ENCODE data around the gene PCCA.
A peak's percentile ranks its signal among the peaks of the same experiment; 100 is the strongest.

PCCA gene

DNA sequence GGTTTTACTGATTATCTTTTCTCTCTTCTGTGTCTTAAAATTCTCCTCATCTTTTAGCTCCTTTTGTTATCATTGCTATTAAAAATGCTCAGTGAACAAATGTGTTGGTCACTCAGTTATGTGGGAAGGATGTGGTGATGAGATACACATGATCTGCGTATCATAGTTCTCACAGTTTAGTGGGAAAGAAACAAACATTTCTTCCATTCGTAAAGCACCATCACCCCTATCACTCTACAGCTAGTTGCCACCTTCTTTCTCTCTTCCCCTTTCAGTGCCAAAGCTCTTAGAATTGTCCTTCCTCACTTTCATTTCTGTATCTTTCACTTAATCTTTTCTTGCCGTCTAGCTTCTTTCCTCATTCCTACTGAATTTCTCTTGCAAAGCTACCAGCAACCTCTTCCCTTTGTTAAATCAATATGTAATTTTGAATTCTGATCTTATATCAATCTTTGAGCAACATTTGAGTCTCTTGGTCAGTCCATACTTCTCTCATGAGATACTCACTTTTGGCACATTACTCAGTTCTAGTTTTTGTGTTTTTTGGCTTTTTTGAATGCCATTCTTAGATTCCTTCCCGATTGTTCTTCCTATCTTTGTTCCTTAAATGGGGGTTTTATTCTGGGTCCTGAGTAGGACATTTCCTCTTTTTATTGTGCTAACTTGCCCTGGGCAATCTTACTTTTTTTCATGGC lies 122.3 kb downstream of the PCCA start:
- Histone ChIP-seq H4K91ac (ENCODE audit: low read depth, low read length) (no peak overlapping the region), H3K36me3 (ENCODE audit: control insufficient read depth in 1 of 2, insufficient read depth in 2 of 2, low read length in 2 of 2) (peaks cover 0 to 8% of the 10 kb centered on the region in 2 experiments), H3K4me2 (ENCODE audit: low read length) (no peak overlapping the region), H3K4ac (ENCODE audit: low read depth, low read length) (no peak overlapping the region), H2AK5ac (ENCODE audit: low read length) (no peak overlapping the region), H3K4me1 (ENCODE audit: control insufficient read depth in 1 of 2, insufficient read depth in 2 of 2, low read length in 2 of 2) (no peaks in the 10 kb centered on the region), H3K27me3 (ENCODE audit: insufficient read depth, low read length) (no peaks in the 10 kb centered on the region), H3K14ac (ENCODE audit: low read length) (no peak overlapping the region), H3K79me2 (ENCODE audit: control insufficient read depth, insufficient read depth, low read length, poor library complexity) (no peaks in the 10 kb centered on the region), H3K27ac (ENCODE audit: low read depth, low read length) (no peak overlapping the region), H4K12ac (ENCODE audit: low read depth, low read length) (no peak overlapping the region), H2BK120ac (ENCODE audit: insufficient read depth, low read length, poor library complexity) (no peak overlapping the region), H3K9me3 (ENCODE audit: insufficient read depth, low read depth, low read length) (no peaks in the 10 kb centered on the region), H3K4me3 (ENCODE audit: low read depth, low read length) (no peak overlapping the region), H3K18ac (ENCODE audit: low read length) (no peak overlapping the region), H4K8ac (ENCODE audit: low read depth, low read length) (no peak overlapping the region), H3K9ac (ENCODE audit: low read length) (no peak overlapping the region), H2BK12ac (ENCODE audit: low read length) (no peak overlapping the region), H3K23ac (ENCODE audit: low read length) (no peak overlapping the region), H3K79me1 (ENCODE audit: low read length) (no peaks in the 10 kb centered on the region), H2AFZ (ENCODE audit: insufficient read depth, low read length, poor library complexity) (no peak overlapping the region), H2BK5ac (ENCODE audit: low read depth, low read length, poor library complexity) (no peak overlapping the region)
- WGBS (ENCODE audit: extremely low coverage, insufficient coverage, insufficient read length), result no CpG with 5 or more reads among the region's 4 CpGs
- DNase-seq, result peak in 1 of 2 donors; percentile 76

DNA sequence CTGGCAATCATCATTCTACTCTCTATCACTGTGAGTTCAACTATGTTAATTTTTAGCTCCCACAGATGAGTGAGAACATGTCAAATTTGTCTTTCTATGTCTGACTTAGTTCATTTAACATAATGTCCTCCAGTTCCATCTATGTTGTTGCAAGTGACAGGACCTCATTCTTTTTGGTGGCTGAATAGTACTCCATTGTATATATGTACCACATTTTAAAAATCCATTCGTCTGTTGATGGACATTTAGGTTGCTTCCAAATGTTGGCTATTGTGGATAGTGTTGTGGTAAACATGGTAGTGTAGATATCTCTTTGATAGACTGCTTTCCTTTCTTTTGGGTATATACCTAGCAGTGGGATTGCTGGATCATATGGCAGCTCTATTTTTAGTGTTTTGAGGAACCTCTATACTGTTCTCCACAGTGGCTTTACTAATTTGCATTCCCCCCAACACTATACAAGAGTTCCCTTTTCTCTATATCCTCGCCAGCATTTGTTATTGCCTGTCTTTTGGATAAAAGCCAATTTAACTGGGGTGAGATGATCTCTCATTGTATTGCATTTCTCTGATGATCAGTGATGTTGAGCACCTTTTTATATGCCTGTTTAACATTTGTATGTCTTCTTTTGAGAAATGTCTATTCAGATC lies 124.1 kb downstream of the PCCA start:
- Histone ChIP-seq H3K4me3 (ENCODE audit: low read depth, low read length) (no peak overlapping the region), H3K4me1 (ENCODE audit: control insufficient read depth in 1 of 2, insufficient read depth in 2 of 2, low read length in 2 of 2) (no peaks in the 10 kb centered on the region), H3K9ac (ENCODE audit: low read length) (no peak overlapping the region), H3K9me3 (ENCODE audit: insufficient read depth, low read depth, low read length) (no peaks in the 10 kb centered on the region), H4K91ac (ENCODE audit: low read depth, low read length) (no peak overlapping the region), H2BK5ac (ENCODE audit: low read depth, low read length, poor library complexity) (no peak overlapping the region), H3K36me3 (ENCODE audit: control insufficient read depth in 1 of 2, insufficient read depth in 2 of 2, low read length in 2 of 2) (peaks cover 0 to 8% of the 10 kb centered on the region in 2 experiments), H4K12ac (ENCODE audit: low read depth, low read length) (no peak overlapping the region), H3K27me3 (ENCODE audit: insufficient read depth, low read length) (no peaks in the 10 kb centered on the region), H3K4me2 (ENCODE audit: low read length) (no peak overlapping the region), H3K4ac (ENCODE audit: low read depth, low read length) (no peak overlapping the region), H2AFZ (ENCODE audit: insufficient read depth, low read length, poor library complexity) (no peak overlapping the region), H2BK120ac (ENCODE audit: insufficient read depth, low read length, poor library complexity) (no peak overlapping the region), H4K8ac (ENCODE audit: low read depth, low read length) (no peak overlapping the region), H3K14ac (ENCODE audit: low read length) (no peak overlapping the region), H3K23ac (ENCODE audit: low read length) (no peak overlapping the region), H3K27ac (ENCODE audit: low read depth, low read length) (no peak overlapping the region), H3K18ac (ENCODE audit: low read length) (no peak overlapping the region), H2AK5ac (ENCODE audit: low read length) (no peak overlapping the region), H2BK12ac (ENCODE audit: low read length) (no peak overlapping the region), H3K79me1 (ENCODE audit: low read length) (no peaks in the 10 kb centered on the region), H3K79me2 (ENCODE audit: control insufficient read depth, insufficient read depth, low read length, poor library complexity) (no peaks in the 10 kb centered on the region)
- no CpG with 5 or more reads among the region's 2 CpGs for WGBS (ENCODE audit: extremely low coverage, insufficient coverage, insufficient read length)
- no peak for DNase-seq

DNA sequence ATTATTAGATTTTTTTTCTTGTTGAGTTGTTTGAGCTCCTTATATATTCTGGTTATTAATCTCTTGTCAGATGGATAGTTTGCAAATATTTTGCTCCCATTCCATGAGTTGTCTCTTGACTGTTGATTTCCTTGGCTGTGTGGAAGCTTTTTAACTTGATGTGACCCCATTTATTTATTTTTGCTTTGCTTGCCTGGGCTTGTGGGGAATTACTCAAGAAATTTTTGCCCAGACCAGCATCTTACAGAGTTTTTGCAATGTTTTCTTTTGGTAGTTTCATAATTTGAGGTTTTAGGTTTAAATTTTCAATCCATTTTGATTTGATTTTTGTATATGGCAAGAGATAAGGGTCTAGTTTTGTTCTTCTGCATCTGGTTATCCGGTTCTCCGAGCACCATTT lies 124.7 kb downstream of the PCCA start:
- H3K27ac ChIP-seq (ENCODE audit: low read depth, low read length), result no peak overlapping the region
- peaks cover 0 to 8% of the 10 kb centered on the region in 2 experiments for H3K36me3 ChIP-seq (ENCODE audit: control insufficient read depth in 1 of 2, insufficient read depth in 2 of 2, low read length in 2 of 2)
- no peak overlapping the region for H4K12ac ChIP-seq (ENCODE audit: low read depth, low read length)
- no peak overlapping the region for H4K8ac ChIP-seq (ENCODE audit: low read depth, low read length)
- H2BK12ac ChIP-seq (ENCODE audit: low read length), result no peak overlapping the region
- peaks cover 0 to 3% of the 10 kb centered on the region in 2 experiments for H3K4me1 ChIP-seq (ENCODE audit: control insufficient read depth in 1 of 2, insufficient read depth in 2 of 2, low read length in 2 of 2)
- no peak overlapping the region for H3K9ac ChIP-seq (ENCODE audit: low read length)
- H3K14ac ChIP-seq (ENCODE audit: low read length), result no peak overlapping the region
- WGBS (ENCODE audit: extremely low coverage, insufficient coverage, insufficient read length), result no CpG with 5 or more reads among the region's 2 CpGs
- no peak overlapping the region for H2AK5ac ChIP-seq (ENCODE audit: low read length)
- H2BK120ac ChIP-seq (ENCODE audit: insufficient read depth, low read length, poor library complexity), result no peak overlapping the region
- H3K4ac ChIP-seq (ENCODE audit: low read depth, low read length), result no peak overlapping the region
- DNase-seq, result no peak
- no peaks in the 10 kb centered on the region for H3K9me3 ChIP-seq (ENCODE audit: insufficient read depth, low read depth, low read length)
- H2BK5ac ChIP-seq (ENCODE audit: low read depth, low read length, poor library complexity), result no peak overlapping the region
- H3K79me2 ChIP-seq (ENCODE audit: control insufficient read depth, insufficient read depth, low read length, poor library complexity), result no peaks in the 10 kb centered on the region
- H3K27me3 ChIP-seq (ENCODE audit: insufficient read depth, low read length), result no peaks in the 10 kb centered on the region
- H3K18ac ChIP-seq (ENCODE audit: low read length), result no peak overlapping the region
- H3K4me2 ChIP-seq (ENCODE audit: low read length), result no peak overlapping the region
- H4K91ac ChIP-seq (ENCODE audit: low read depth, low read length), result no peak overlapping the region
- H3K23ac ChIP-seq (ENCODE audit: low read length), result no peak overlapping the region
- H3K79me1 ChIP-seq (ENCODE audit: low read length), result no peaks in the 10 kb centered on the region
- H2AFZ ChIP-seq (ENCODE audit: insufficient read depth, low read length, poor library complexity), result no peak overlapping the region
- H3K4me3 ChIP-seq (ENCODE audit: low read depth, low read length), result no peak overlapping the region

DNA sequence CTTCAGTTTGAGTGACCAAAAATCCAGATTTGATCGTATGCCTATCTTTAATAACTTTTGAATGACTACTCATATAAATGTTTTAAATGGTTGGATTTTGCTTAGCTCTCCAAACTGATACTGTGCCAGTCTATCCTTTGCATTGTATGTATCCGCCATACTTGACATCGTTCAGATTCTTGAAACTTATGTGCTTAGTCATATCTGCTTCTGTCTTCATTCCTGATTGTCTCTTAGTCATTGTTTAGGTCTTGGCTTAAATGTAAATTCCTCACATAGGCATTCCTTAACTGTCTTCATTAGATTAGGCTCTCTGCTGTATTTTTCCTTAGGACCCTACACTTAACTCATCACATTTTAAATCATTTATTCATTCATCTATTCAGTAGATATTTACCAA lies 126.0 kb downstream of the PCCA start:
- Histone ChIP-seq H4K91ac (ENCODE audit: low read depth, low read length) (no peak overlapping the region), H3K79me1 (ENCODE audit: low read length) (no peaks in the 10 kb centered on the region), H3K4ac (ENCODE audit: low read depth, low read length) (no peak overlapping the region), H2BK12ac (ENCODE audit: low read length) (no peak overlapping the region), H4K8ac (ENCODE audit: low read depth, low read length) (no peak overlapping the region), H3K79me2 (ENCODE audit: control insufficient read depth, insufficient read depth, low read length, poor library complexity) (no peaks in the 10 kb centered on the region), H3K18ac (ENCODE audit: low read length) (no peak overlapping the region), H3K9ac (ENCODE audit: low read length) (no peak overlapping the region), H3K4me3 (ENCODE audit: low read depth, low read length) (no peak overlapping the region), H3K4me1 (ENCODE audit: control insufficient read depth in 1 of 2, insufficient read depth in 2 of 2, low read length in 2 of 2) (peaks cover 0 to 3% of the 10 kb centered on the region in 2 experiments), H2BK120ac (ENCODE audit: insufficient read depth, low read length, poor library complexity) (no peak overlapping the region), H2BK5ac (ENCODE audit: low read depth, low read length, poor library complexity) (no peak overlapping the region), H3K14ac (ENCODE audit: low read length) (no peak overlapping the region), H2AFZ (ENCODE audit: insufficient read depth, low read length, poor library complexity) (no peak overlapping the region), H3K4me2 (ENCODE audit: low read length) (no peak overlapping the region), H3K27me3 (ENCODE audit: insufficient read depth, low read length) (no peaks in the 10 kb centered on the region), H3K23ac (ENCODE audit: low read length) (no peak overlapping the region), H2AK5ac (ENCODE audit: low read length) (no peak overlapping the region), H3K36me3 (ENCODE audit: control insufficient read depth in 1 of 2, insufficient read depth in 2 of 2, low read length in 2 of 2) (peaks cover 0 to 6% of the 10 kb centered on the region in 2 experiments), H4K12ac (ENCODE audit: low read depth, low read length) (no peak overlapping the region), H3K9me3 (ENCODE audit: insufficient read depth, low read depth, low read length) (no peaks in the 10 kb centered on the region), H3K27ac (ENCODE audit: low read depth, low read length) (no peak overlapping the region)
- WGBS (ENCODE audit: extremely low coverage, insufficient coverage, insufficient read length), result no CpG with 5 or more reads among the region's 3 CpGs
- DNase-seq, result peak in 1 of 2 donors; percentile 84
